Measurements from ENCODE around the gene L2HGDH. TPM values are rescaled to one million over a fixed set of nuclear protein-coding genes. Genes with fewer than 3 reads are reported as not detected.

Gene L2HGDH
- total RNA-seq, 1 donor = 3.3 TPM

DNA sequence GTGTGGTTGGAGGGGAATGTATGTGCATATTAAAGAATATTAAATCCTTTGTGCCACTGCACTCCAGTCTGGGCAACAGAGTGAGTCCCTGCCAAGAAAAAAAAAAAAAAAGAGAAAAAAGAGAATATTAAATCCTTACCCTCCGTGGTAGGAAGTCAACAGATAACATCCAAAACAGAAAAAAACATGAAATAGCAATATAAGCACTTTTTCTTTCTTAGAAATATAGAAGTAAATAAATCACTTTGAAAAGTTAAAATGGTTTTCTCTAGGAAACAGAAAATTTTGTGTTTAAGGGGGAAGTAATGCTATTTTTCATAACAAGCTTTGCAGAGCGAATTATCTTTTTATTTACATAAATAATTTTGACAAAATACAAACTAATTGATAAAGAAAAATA, 98.2 kb downstream of the L2HGDH start:
- TF ChIP-seq, protein P1, sequence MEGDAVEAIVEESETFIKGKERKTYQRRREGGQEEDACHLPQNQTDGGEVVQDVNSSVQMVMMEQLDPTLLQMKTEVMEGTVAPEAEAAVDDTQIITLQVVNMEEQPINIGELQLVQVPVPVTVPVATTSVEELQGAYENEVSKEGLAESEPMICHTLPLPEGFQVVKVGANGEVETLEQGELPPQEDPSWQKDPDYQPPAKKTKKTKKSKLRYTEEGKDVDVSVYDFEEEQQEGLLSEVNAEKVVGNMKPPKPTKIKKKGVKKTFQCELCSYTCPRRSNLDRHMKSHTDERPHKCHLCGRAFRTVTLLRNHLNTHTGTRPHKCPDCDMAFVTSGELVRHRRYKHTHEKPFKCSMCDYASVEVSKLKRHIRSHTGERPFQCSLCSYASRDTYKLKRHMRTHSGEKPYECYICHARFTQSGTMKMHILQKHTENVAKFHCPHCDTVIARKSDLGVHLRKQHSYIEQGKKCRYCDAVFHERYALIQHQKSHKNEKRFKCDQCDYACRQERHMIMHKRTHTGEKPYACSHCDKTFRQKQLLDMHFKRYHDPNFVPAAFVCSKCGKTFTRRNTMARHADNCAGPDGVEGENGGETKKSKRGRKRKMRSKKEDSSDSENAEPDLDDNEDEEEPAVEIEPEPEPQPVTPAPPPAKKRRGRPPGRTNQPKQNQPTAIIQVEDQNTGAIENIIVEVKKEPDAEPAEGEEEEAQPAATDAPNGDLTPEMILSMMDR (IDR thresholded peaks at IDR 0.05; ENCODE audit: insufficient read depth, low read length) = no peak

DNA sequence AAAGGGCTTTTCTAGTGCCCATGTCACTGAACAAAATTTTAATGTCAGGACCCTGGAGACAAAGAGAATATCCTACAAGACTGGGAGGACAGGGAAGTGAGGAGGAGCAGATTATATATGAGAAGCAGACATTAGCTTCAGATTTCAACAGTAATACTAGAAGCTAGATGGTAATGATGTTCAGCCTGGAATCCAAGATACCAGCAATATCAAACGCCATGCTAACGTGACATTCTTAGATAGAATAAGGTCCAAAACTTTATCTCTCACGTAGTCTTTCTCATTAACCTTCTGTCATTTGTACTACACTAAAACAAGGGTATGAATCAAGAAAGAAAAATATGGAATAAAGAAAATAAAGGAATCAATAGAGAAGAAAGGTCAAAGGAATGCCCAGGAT, 99.3 kb downstream of the L2HGDH start:
- no peak for DNase-seq (ENCODE audit: low read depth)
- no peak overlapping the region for H3K4me3 ChIP-seq (ENCODE audit: low read depth, low read length)
- TF ChIP-seq, protein P1 (IDR thresholded peaks at IDR 0.05; ENCODE audit: insufficient read depth, low read length) = no peak

More for the DNA sequence above, 98.2 kb downstream of the L2HGDH start:
- DNase-seq (ENCODE audit: low read depth) = no peak
- H3K4me3 ChIP-seq (ENCODE audit: low read depth, low read length) = no peak overlapping the region

DNA sequence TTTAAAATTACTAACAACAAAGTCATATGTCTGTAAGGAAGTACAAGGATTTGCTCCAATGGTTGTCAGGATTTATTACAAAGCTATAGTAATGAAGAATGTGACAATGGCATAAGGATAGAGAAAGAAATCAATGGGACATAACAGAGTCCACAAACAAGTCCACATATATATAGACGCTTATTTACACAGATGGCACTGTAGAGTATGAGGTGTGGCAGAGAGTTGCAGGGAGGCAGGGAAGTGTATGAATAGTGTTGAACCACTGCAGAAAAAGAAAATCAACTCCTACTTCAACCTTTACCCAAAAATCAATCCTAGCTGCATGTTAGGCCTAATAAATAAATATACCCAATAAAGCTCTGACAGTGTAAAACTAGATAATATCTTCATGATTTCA, 102.0 kb downstream of the L2HGDH start:
- TF ChIP-seq, protein P1 (IDR thresholded peaks at IDR 0.05; ENCODE audit: insufficient read depth, low read length) = no peak
- DNase-seq (ENCODE audit: low read depth) = no peak
- no peak overlapping the region for H3K4me3 ChIP-seq (ENCODE audit: low read depth, low read length)

DNA sequence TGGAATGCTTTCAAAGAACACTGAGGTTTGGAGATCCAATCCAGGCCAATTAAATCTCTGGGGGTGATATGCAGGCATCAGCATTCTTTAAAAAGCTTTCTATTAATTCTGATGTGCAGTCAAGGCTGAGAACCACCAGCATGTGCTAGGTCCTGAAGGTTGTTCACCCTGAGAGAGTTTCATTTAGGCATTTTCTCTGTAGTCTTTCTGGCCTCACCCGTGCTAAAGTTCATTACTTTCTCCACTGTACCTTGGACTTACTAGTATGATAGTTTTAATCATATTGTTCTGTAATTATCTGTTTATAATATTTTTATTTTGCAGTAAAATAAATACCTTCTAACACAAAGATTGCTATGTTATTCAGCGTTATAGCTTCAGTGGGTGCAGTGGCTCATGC, 113.5 kb downstream of the L2HGDH start:
- no peak overlapping the region for H3K4me3 ChIP-seq (ENCODE audit: low read depth, low read length)
- no peak for DNase-seq (ENCODE audit: low read depth)
- TF ChIP-seq, protein P1 (IDR thresholded peaks at IDR 0.05; ENCODE audit: insufficient read depth, low read length) = no peak

DNA sequence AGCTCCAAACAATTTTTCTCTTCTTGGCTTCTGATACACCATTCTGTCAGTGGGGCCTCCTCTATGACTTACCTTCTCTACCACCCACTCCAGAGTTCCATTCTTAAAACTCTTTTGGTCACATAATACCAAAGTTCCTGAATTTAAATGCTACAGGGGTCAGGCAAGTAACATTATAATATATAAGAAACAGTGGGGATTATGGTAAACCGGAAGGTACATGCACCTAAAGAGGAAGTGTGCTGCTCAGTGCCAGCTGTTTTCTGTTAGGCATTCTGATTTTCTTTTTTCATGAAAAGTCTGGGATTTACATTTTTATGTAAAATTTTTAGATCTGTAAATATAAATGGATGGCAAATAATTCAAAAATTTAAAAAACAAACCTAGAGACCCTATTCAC, 120.5 kb downstream of the L2HGDH start:
- no peak overlapping the region for H3K4me3 ChIP-seq (ENCODE audit: low read depth, low read length)
- DNase-seq (ENCODE audit: low read depth) = no peak
- TF ChIP-seq, protein P1 (IDR thresholded peaks at IDR 0.05; ENCODE audit: insufficient read depth, low read length) = no peak

Small RNA genes lying within 50 kb of the gene (small RNA-seq; reads per million reads assigned to genes)
- 1.5 reads per million, percentile 54 among the genes with 10 or more reads in this experiment for gene MIR4504

Other genes with a start within 250 kb of the L2HGDH start
- 6.1 and 9.6 TPM in 2 replicates for gene VCPKMT, start 195.7 kb downstream of the L2HGDH start, total RNA-seq (ENCODE audit: low replicate concordance)
- gene SOS2, start 80.7 kb downstream of the L2HGDH start, total RNA-seq (ENCODE audit: low replicate concordance) = 22.3 and 33.2 TPM in 2 replicates
- gene DMAC2L, start 95 bp upstream of the L2HGDH start, total RNA-seq (ENCODE audit: low replicate concordance) = 2.2 and 4.4 TPM in 2 replicates
- gene CDKL1, start 84.7 kb upstream of the L2HGDH start, total RNA-seq (ENCODE audit: low replicate concordance) = 7.3 and 66.6 TPM in 2 replicates
- gene MAP4K5, start 220.3 kb upstream of the L2HGDH start, total RNA-seq (ENCODE audit: low replicate concordance) = 92.1 and 101 TPM in 2 replicates
- gene ATL1, start 247.9 kb upstream of the L2HGDH start, total RNA-seq (ENCODE audit: low replicate concordance) = 5.2 and 10.7 TPM in 2 replicates

All from fibroblast of the aortic adventitia (primary cell).